Bladder microvascular endothelial cell (primary cell): Measurements from ENCODE around the gene RALGPS2. TPM values are rescaled to one million over a fixed set of nuclear protein-coding genes. Genes with fewer than 3 reads are reported as not detected.

Experiments used
- total RNA-seq: library from RNA; depleted of rRNA; stranded (reverse); fragments of >200 nt; gene quantifications from 2 replicates; pipeline ENCODE4 v1.2.3, GENCODE V29; 2014

The RALGPS2 gene, protein sequence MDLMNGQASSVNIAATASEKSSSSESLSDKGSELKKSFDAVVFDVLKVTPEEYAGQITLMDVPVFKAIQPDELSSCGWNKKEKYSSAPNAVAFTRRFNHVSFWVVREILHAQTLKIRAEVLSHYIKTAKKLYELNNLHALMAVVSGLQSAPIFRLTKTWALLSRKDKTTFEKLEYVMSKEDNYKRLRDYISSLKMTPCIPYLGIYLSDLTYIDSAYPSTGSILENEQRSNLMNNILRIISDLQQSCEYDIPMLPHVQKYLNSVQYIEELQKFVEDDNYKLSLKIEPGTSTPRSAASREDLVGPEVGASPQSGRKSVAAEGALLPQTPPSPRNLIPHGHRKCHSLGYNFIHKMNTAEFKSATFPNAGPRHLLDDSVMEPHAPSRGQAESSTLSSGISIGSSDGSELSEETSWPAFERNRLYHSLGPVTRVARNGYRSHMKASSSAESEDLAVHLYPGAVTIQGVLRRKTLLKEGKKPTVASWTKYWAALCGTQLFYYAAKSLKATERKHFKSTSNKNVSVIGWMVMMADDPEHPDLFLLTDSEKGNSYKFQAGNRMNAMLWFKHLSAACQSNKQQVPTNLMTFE
- 22.8 and 37.0 TPM in 2 replicates for total RNA-seq

DNA sequence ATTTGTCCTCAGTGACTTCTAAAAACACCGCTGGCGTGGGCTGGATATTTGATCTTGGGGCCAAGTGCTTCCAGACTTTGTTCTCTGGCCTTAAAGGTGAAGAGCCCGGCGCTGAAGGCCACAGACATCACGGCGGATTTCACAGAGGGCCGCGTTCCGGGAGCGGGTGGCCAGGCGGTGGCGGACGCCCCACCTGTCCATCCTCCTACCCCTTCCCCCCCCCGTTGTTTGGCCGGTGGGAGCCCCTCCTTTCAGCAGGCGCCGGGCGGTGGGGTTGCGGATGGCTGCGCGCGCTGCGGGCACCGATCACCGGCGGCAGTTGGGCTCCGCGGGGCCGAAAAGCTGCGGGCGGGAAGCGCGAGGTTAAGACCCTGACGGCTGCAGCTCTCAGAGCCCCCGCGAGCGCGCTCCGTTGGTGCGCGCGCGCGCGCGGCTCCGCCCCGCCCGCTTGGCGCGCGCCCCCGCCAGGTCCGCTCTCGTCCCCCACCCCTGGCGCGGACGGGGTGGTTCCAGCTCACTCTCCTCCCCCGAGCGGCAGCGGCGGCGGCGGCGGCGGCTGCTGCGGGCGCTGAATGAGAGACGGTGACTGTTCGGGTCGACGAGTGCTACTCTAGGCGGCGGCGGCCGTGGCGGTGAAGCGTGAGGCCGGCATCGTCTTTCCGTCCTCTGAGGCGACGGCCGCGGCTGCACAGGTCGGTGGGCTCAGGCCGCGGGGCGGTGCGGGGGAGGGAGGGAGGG lies at the start of gene RALGPS2:
Gene RALGPS2, plus strand, starts transcription at position 517 of the 738 bp plus-strand sequence. CDS start 51,521 bp downstream, outside the sequence.

DNA sequence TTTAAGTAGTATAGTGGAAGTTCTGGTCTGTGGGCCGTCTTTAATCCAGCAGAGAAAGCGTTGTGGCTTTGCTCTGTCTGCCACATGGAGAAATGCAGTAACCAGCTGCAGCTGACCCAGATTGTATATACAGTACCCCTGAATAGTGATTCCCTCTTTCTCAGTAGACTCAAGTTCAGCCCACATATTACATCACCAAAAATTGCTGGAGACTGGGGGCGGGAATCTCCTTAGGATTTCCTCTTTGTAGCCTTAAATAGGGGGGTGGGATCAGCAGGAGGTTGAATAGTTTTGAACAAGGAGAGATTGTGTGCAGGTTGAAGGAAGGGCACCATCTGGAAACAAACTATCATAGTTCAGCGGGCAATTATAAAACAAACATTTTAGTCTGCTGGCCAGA lies 145.9 kb downstream of the RALGPS2 start, which contains the start of gene ANGPTL1:
Gene ANGPTL1, minus strand, starts transcription at position 134 of the 400 bp plus-strand sequence. CDS start 5,301 bp downstream, outside the sequence.

Other genes starting within 250 kb of the RALGPS2 start
- not detected in 2 replicates for gene CLEC20A, start 228.3 kb upstream of the RALGPS2 start, total RNA-seq
- gene TEX35, start 212.1 kb upstream of the RALGPS2 start, total RNA-seq, result not detected in 2 replicates
- gene ANGPTL1, start 145.8 kb downstream of the RALGPS2 start, total RNA-seq, result under 0.01 TPM in 1 of 2 replicates, not detected in the other